ENCODE results near the gene RABGAP1L.

DNA sequence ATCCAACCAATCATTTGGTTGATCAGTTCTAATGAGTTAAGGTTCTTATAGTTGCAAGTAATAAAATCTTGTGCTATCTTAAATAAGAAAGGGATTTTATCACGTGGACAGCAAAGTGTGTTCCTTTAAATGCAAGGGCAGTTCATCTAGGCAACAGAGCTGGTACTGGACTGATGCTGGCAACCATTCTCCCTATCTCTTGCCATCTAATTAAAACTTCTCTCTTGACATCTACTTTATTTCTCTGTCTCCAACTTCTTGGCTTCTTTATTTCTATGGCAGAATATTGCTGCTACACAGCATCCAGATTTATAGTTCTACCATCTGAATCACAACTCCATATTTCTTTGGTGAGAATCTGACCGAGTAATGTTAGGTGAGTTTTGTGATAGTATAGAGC is 725.2 kb downstream of the RABGAP1L start:
- TF ChIP-seq EP300 (IDR thresholded peaks at IDR 0.05) (no peak), POLR2A (IDR thresholded peaks at IDR 0.05) (no peak)
- TF ChIP-seq, protein P1, sequence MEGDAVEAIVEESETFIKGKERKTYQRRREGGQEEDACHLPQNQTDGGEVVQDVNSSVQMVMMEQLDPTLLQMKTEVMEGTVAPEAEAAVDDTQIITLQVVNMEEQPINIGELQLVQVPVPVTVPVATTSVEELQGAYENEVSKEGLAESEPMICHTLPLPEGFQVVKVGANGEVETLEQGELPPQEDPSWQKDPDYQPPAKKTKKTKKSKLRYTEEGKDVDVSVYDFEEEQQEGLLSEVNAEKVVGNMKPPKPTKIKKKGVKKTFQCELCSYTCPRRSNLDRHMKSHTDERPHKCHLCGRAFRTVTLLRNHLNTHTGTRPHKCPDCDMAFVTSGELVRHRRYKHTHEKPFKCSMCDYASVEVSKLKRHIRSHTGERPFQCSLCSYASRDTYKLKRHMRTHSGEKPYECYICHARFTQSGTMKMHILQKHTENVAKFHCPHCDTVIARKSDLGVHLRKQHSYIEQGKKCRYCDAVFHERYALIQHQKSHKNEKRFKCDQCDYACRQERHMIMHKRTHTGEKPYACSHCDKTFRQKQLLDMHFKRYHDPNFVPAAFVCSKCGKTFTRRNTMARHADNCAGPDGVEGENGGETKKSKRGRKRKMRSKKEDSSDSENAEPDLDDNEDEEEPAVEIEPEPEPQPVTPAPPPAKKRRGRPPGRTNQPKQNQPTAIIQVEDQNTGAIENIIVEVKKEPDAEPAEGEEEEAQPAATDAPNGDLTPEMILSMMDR (IDR thresholded peaks at IDR 0.05), result no peak
